Kidney epithelial cell (primary cell): ENCODE data around the gene TMC8. TPM values are rescaled to one million over a fixed set of nuclear protein-coding genes. Genes with fewer than 3 reads are reported as not detected.
"Not testable (repeated sequence)": the region's sequence is repeated elsewhere in the genome, so short reads cannot be mapped to it uniquely, and the experiment has no call there.

ENCODE experiments used
- DNase-seq: peaks from one replicate; pipeline ENCODE4 v3.0.0-alpha.2; 2010; ENCODE audit warnings: low read depth
- H3K27me3 ChIP-seq: 2 replicates; pipeline ENCODE4 v1.6.0; 2011; ENCODE audit warnings: low read length; ENCODE audit not compliant: control insufficient read depth, insufficient read depth
- H3K36me3 ChIP-seq: 2 replicates; pipeline ENCODE4 v1.5.1; 2011; ENCODE audit warnings: low read length; ENCODE audit not compliant: control insufficient read depth, insufficient read depth
- H3K4me3 ChIP-seq: 2 replicates; pipeline ENCODE4 v1.5.1; 2011; ENCODE audit warnings: low read depth, mild to moderate bottlenecking, control low read depth, low read length
- total RNA-seq: library from RNA; depleted of rRNA; stranded (reverse); fragments of >200 nt; gene quantifications from 2 replicates; pipeline ENCODE4 v1.2.3, GENCODE V29; 2015
- TF ChIP-seq, protein P1 (sequence below): IDR thresholded peaks from 2 replicates; pipeline ENCODE4 v1.5.1; 2011; ENCODE audit warnings: mild to moderate bottlenecking, moderate library complexity, low read length, control low read depth, inconsistent platforms; ENCODE audit not compliant: insufficient read depth, poor library complexity, severe bottlenecking

The TMC8 gene
- total RNA-seq, 1 donor from 2014 or later: 6.4 TPM

DNA sequence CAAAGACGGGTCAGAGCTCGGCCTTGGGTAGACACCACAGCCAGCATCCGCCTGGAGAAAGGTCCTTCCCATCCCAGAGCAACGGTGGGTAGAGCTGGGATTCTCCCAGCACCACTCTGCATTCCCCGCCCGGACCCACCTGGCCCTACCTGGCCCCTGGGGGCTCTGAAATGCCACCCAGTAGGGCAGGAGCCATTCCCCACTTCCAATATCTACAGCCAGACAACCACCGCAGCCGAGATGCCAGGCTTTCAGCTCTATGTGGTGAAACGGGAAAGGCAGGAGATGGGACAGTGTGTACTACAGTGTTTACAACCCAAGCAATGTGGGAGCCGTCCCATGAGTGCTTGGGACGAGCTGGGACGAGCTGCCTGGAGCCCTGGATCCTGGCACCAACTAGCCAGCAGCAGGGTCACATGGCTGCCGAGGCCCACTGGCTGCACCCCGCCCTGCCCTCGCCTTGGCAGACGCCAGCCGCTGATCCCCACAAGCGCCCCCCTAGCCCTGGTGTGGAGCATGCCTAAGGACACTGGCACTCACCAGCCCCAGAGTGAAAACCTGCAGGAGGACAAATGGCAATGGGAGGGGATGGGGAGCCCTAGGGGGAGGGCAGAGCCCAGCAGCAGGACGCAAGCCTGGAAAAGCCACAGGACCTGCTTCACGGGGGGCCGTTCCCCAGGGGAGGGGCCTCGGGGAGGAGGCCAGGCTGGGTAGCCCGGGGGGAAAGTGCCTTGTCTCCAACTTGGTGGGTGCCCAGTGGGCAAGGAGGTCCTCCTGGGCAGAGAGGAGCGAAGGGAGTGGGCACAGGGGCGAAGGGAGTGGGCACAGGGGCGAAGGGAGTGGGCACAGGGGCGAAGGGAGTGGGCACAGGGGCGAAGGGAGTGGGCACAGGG, 15.5 kb upstream of the TMC8 start:
- TF ChIP-seq, protein P1, sequence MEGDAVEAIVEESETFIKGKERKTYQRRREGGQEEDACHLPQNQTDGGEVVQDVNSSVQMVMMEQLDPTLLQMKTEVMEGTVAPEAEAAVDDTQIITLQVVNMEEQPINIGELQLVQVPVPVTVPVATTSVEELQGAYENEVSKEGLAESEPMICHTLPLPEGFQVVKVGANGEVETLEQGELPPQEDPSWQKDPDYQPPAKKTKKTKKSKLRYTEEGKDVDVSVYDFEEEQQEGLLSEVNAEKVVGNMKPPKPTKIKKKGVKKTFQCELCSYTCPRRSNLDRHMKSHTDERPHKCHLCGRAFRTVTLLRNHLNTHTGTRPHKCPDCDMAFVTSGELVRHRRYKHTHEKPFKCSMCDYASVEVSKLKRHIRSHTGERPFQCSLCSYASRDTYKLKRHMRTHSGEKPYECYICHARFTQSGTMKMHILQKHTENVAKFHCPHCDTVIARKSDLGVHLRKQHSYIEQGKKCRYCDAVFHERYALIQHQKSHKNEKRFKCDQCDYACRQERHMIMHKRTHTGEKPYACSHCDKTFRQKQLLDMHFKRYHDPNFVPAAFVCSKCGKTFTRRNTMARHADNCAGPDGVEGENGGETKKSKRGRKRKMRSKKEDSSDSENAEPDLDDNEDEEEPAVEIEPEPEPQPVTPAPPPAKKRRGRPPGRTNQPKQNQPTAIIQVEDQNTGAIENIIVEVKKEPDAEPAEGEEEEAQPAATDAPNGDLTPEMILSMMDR: no peak
- H3K36me3 ChIP-seq: no peaks in the 10 kb centered on the region
- no peak overlapping the region for H3K4me3 ChIP-seq
- no peak for DNase-seq
- no peaks in the 10 kb centered on the region for H3K27me3 ChIP-seq

DNA sequence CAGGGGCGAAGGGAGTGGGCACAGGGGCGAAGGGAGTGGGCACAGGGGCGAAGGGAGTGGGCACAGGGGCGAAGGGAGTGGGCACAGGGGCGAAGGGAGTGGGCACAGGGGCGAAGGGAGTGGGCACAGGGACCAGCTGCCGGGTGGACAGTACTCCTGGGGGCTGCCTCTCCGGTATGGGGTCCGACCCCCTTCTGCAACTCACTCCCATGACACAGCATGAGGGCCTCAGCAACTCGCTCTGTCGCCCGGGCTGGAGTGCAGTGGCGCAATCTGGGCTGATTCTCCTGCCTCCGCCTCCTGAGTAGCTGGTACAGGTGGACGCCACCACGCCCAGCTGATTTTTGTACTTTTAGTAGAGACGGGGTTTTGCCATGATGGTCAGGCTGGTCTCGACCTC, 14.8 kb upstream of the TMC8 start:
- not testable (repeated sequence) for H3K27me3 ChIP-seq, H3K4me3 ChIP-seq, H3K36me3 ChIP-seq, DNase-seq

DNA sequence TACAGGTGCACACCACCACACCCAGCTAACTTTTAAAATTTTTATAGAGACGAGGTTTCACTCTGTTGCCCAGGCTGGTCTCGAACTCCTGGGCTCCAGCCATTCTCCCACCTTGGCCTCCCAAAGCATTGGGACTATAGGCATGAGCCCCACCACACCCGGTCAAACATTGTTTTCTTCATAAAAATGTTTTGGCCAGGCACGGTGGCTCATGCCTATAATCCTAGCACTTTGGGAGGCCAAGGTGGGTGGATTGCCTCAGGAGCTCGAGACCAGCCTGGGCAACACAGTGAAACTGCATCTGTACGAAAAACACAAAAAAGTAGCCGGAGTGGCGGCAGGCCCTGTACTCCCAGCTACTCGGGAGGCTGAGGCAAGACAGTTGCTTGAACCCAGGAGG, 14.2 kb upstream of the TMC8 start:
- TF ChIP-seq, protein P1: no peak
- H3K36me3 ChIP-seq: no peaks in the 10 kb centered on the region
- H3K27me3 ChIP-seq: no peaks in the 10 kb centered on the region
- no peak overlapping the region for H3K4me3 ChIP-seq
- no peak for DNase-seq

DNA sequence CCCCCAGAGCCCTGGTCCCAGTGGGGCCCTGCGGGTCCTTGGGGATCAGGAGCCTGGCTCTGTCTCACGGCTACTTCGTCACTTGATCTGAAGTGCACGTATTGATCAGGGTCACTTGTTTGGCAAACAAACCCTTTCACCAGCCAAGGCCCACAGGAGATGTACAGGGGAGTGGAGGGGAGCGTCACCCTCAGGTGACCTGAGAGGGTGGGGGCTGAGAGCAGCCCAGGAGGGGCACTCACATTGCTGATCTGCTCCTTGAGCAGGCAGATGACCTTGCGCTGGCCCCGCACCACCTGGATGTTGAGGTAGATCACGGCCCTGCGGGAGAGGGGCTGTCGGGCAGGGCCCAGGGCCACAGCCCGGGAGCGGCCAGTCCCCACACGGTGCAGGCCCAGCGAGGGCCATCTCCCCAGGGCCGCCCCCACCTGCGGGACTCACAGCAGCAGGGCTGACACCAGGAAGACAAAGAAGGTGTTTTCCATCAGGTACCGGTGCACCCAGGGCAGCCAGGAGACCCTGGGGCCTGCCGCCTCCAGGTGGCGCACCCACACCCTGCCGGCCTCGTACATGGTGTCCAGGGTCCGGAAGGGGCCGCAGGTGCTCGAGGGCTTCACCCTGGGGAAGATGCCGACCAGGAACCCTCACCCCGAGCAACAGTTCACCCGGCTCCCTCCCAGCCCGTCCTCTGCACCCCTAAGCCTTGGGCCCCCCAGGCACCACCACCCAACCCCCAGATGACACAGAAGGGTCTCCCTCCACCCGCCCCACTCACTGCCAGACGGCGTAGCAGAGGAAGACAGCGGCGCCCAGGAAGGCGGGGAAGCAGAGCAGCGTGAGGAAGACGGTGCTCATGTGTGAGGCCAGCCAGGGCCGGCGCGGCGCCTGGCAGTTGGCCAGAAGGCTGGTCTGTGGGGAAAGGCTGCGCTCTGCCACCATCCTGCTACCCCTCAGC, 13.3 kb upstream of the TMC8 start:
- no peaks in the 10 kb centered on the region for H3K27me3 ChIP-seq
- no peak for DNase-seq
- no peak overlapping the region for H3K4me3 ChIP-seq
- TF ChIP-seq, protein P1: peak; percentile 60
- H3K36me3 ChIP-seq: no peaks in the 10 kb centered on the region

DNA sequence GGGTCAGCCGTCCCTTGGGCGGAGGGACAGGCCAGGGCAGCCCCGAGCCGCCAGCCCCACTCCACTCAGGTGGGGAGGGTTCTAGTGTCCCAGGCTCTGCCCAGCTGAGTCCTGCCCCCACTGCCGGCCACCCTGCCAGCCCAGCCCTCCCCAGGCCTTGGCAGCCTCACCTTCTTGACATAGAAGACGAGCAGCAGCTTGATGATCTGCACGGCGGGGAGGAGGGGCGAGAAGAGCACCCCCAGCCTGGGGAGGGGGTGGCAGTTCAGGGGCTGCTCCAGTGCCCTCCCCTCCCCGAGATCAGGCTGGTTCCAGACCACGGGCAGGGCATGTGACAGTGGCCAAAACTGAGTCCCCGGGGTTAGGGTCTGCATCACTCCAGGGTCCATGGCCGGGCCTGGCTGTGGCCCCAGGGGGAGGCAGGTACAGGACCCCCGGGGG, 11.8 kb upstream of the TMC8 start:
- Histone ChIP-seq H3K36me3 (no peaks in the 10 kb centered on the region), H3K4me3 (no peak overlapping the region), H3K27me3 (no peaks in the 10 kb centered on the region)
- TF ChIP-seq, protein P1: no peak
- no peak for DNase-seq

DNA sequence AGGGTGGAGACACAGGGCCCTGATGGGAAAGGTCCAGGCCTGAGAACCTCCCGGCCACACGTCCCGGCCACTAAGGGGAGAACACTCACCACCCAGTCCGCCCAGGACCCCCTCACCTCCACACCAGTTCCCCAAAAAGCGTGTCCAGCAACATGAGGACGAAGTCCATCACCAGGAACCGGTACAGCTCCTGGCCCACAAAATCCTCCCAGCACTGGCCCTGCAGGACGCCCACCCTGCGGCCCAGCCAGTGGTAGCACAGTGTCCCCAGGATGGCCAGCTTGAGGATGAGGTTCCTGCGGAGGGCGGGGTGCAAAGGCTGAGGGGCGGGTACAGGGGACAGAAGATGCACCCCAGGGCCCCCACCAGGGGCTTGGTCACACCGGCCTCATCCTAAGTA, 10.0 kb upstream of the TMC8 start:
- Histone ChIP-seq H3K4me3 (no peak overlapping the region), H3K36me3 (no peaks in the 10 kb centered on the region), H3K27me3 (no peaks in the 10 kb centered on the region)
- TF ChIP-seq, protein P1: no peak
- no peak for DNase-seq
